A549 (cell line): ENCODE measurements around the gene FIGLA.

ENCODE experiments used
- CTCF ChIP-seq: fragments of >200 bp; sonication (Bioruptor Twin); formaldehyde crosslinking; IDR thresholded peaks from 3 replicates; pipeline ENCODE4 v1.5.1; 2016
- EHMT2 ChIP-seq: fragments of 200-600 bp; sonication (generic); IDR thresholded peaks from 2 replicates; pipeline ENCODE4 v1.6.1; 2016; ENCODE audit warnings: antibody characterized with exemption, low read depth, mild to moderate bottlenecking, moderate library complexity
- HES2 ChIP-seq: fragments of >200 bp; sonication (Bioruptor Twin); formaldehyde crosslinking; IDR thresholded peaks from 2 replicates; pipeline ENCODE4 v1.6.1; 2016
- JUN ChIP-seq, 2 experiments: fragments of >200 bp; sonication (Bioruptor Twin); formaldehyde crosslinking; IDR thresholded peaks; 2 replicates in 1 of 2; 3 replicates in 1 of 2; pipeline ENCODE4 v1.6.1; 2016 to 2017
- POLR2A ChIP-seq: IDR thresholded peaks from 2 replicates; pipeline ENCODE4 v1.6.1; 2012; ENCODE audit warnings: mild to moderate bottlenecking, low read length
- RAD21 ChIP-seq, 2 experiments: fragments of >200 bp in 1 of 2; sonication (Bioruptor Twin) in 1 of 2; formaldehyde crosslinking in 1 of 2; IDR thresholded peaks in 1 of 2; conservative IDR thresholded peaks in 1 of 2; 2 replicates in 1 of 2; 3 replicates in 1 of 2; pipeline ENCODE4 v1.6.1; 2012 to 2018; ENCODE audit warnings: inconsistent platforms in 1 of 2
- ZC3H11A ChIP-seq: fragments of 450-650 bp; IDR thresholded peaks from 2 replicates; pipeline ENCODE4 v1.6.1; 2014; ENCODE audit warnings: antibody characterized with exemption, mild to moderate bottlenecking
- ZFP36 ChIP-seq: fragments of 450-650 bp; IDR thresholded peaks from 2 replicates; pipeline ENCODE4 v1.6.1; 2014; ENCODE audit warnings: borderline replicate concordance; ENCODE audit not compliant: partially characterized antibody

- TF ChIP-seq CTCF, result peak; percentile 98
- TF ChIP-seq POLR2A, result no peak
- TF ChIP-seq RAD21 (conservative IDR thresholded peaks at IDR 0.05 in 1 of 2, IDR thresholded peaks at IDR 0.05 in 1 of 2), result peak; percentile 90 to 94
- TF ChIP-seq HES2, result no peak
- no peak for TF ChIP-seq EHMT2
- no peak for TF ChIP-seq ZFP36
- TF ChIP-seq JUN (IDR thresholded peaks at IDR 0.05), result no peak
- no peak for TF ChIP-seq ZC3H11A
Observed at GRCh38 chr2:70789304-70790135, 923 bp downstream of the FIGLA start.
